ENCODE measurements around the gene DUSP5. TPM values are rescaled to one million over a fixed set of nuclear protein-coding genes. Genes with fewer than 3 reads are reported as not detected.

DUSP5 gene
- total RNA-seq, 6 donors from 2014 or later, result 1.0 to 19.3 (median 10.0) TPM

GRCh38 chr10:110491346-110491745 is 6.4 kb upstream of the DUSP5 start:
- H3K4me3 ChIP-seq, result no peak overlapping the region
- no peak overlapping the region for H3K27ac ChIP-seq
- no peaks in the 10 kb centered on the region for H3K36me3 ChIP-seq
- no peaks in the 10 kb centered on the region for H3K9me3 ChIP-seq
- TF ChIP-seq CTCF (IDR thresholded peaks at IDR 0.05) (no peak), POLR2A (IDR thresholded peaks at IDR 0.05) (no peak), POLR2AphosphoS5 (IDR thresholded peaks at IDR 0.05) (no peak), EP300 (IDR thresholded peaks at IDR 0.05) (no peak)
- H3K27me3 ChIP-seq, result no peaks in the 10 kb centered on the region
- 89 to 93% methylated on average over 2 of the region's 2 CpGs for WGBS, 2 donors
- ATAC-seq (ENCODE audit: low FRiP score in 2 of 2), result no peak
- peaks cover 0 to 13% (median 6%) of the 10 kb centered on the region in 4 donors for H3K4me1 ChIP-seq
- no peak for DNase-seq

- Histone ChIP-seq H3K27ac (no peak overlapping the region), H3K4me3 (no peak overlapping the region), H3K4me1 (peaks cover 6 to 21% (median 14%) of the 10 kb centered on the region in 4 donors), H3K36me3 (no peaks in the 10 kb centered on the region), H3K27me3 (no peaks in the 10 kb centered on the region), H3K9me3 (no peaks in the 10 kb centered on the region)
- DNase-seq, result no peak
- no peak for ATAC-seq (ENCODE audit: low FRiP score in 2 of 2)
- TF ChIP-seq EP300 (IDR thresholded peaks at IDR 0.05) (no peak), POLR2AphosphoS5 (IDR thresholded peaks at IDR 0.05) (peak in 1 of 2 donors; percentile 33)
- 51 to 59% methylated on average over 5 of the region's 5 CpGs for WGBS, 2 donors
Measured at GRCh38 chr10:110492069-110492822, 5.5 kb upstream of the DUSP5 start.

- H3K9me3 ChIP-seq, result no peaks in the 10 kb centered on the region
- peaks cover 0 to 4% (median 0%) of the 10 kb centered on the region in 4 donors for H3K27me3 ChIP-seq
- DNase-seq, result no peak
- ATAC-seq (ENCODE audit: low FRiP score in 2 of 2), result no peak
- peaks cover 12 to 27% (median 20%) of the 10 kb centered on the region in 4 donors for H3K4me1 ChIP-seq
- WGBS, 2 donors, result 90% methylated on average over 11 of the region's 11 CpGs
- no peak overlapping the region for H3K27ac ChIP-seq
- H3K4me3 ChIP-seq, result no peak overlapping the region
- TF ChIP-seq EP300 (IDR thresholded peaks at IDR 0.05) (no peak), POLR2A (IDR thresholded peaks at IDR 0.05) (no peak)
- H3K36me3 ChIP-seq, result no peaks in the 10 kb centered on the region
Measured at GRCh38 chr10:110493832-110494426, 3.8 kb upstream of the DUSP5 start.

GRCh38 chr10:110494532-110494931 is 3.2 kb upstream of the DUSP5 start:
- no peaks in the 10 kb centered on the region for H3K36me3 ChIP-seq
- H3K4me1 ChIP-seq, result peaks cover 12 to 33% (median 26%) of the 10 kb centered on the region in 4 donors
- no peak for TF ChIP-seq CTCF (IDR thresholded peaks at IDR 0.05)
- TF ChIP-seq EP300 (IDR thresholded peaks at IDR 0.05), result no peak
- TF ChIP-seq POLR2A (IDR thresholded peaks at IDR 0.05), result no peak
- no peak for TF ChIP-seq POLR2AphosphoS5 (IDR thresholded peaks at IDR 0.05)
- H3K27me3 ChIP-seq, result peaks cover 0 to 4% (median 0%) of the 10 kb centered on the region in 4 donors
- H3K4me3 ChIP-seq, result no peak overlapping the region
- no peak overlapping the region for H3K27ac ChIP-seq
- no peaks in the 10 kb centered on the region for H3K9me3 ChIP-seq
- DNase-seq, result no peak
- no peak for ATAC-seq (ENCODE audit: low FRiP score in 2 of 2)
- WGBS, 2 donors, result 95% methylated on average over 3 of the region's 3 CpGs

GRCh38 chr10:110495731-110496552 is 1.8 kb upstream of the DUSP5 start:
- ATAC-seq (ENCODE audit: low FRiP score in 2 of 2) (peak in 1 of 2 donors; percentile 13), DNase-seq (peak; percentile 42 to 43)
- Histone ChIP-seq H3K36me3 (no peaks in the 10 kb centered on the region), H3K27ac (peak overlapping the region; percentile 14 to 92 (median 84)), H3K9me3 (no peaks in the 10 kb centered on the region), H3K27me3 (peaks cover 0 to 4% (median 0%) of the 10 kb centered on the region in 4 donors), H3K4me1 (peaks cover 21 to 47% (median 37%) of the 10 kb centered on the region in 4 donors), H3K4me3 (peak overlapping the region in 3 of 4 donors; percentile 66 to 84 (median 76))
- TF ChIP-seq CTCF (IDR thresholded peaks at IDR 0.05) (no peak), EP300 (IDR thresholded peaks at IDR 0.05) (no peak), POLR2AphosphoS5 (IDR thresholded peaks at IDR 0.05) (no peak), POLR2A (IDR thresholded peaks at IDR 0.05) (no peak)
- 58 to 63% methylated on average over 25 of the region's 25 CpGs for WGBS, 2 donors

All from upper lobe of left lung (tissue), 6 donors.